Stimulated activated CD4-positive, alpha-beta T cell treated with anti-CD3 and anti-CD28 coated beads, TNF-alpha, amount 100 ng/mL, for 1 hour (primary cell): ENCODE data around the gene NKG7.
A peak's percentile ranks its signal among the peaks of the same experiment; 100 is the strongest.

Experiments used
- DNase-seq, 3 donors: peaks; one replicate each; pipeline ENCODE4 v3.0.0-alpha.2; 2020; ENCODE audit warnings: low read depth in 3 of 3, low spot score in 1 of 3

Gene NKG7

DNA sequence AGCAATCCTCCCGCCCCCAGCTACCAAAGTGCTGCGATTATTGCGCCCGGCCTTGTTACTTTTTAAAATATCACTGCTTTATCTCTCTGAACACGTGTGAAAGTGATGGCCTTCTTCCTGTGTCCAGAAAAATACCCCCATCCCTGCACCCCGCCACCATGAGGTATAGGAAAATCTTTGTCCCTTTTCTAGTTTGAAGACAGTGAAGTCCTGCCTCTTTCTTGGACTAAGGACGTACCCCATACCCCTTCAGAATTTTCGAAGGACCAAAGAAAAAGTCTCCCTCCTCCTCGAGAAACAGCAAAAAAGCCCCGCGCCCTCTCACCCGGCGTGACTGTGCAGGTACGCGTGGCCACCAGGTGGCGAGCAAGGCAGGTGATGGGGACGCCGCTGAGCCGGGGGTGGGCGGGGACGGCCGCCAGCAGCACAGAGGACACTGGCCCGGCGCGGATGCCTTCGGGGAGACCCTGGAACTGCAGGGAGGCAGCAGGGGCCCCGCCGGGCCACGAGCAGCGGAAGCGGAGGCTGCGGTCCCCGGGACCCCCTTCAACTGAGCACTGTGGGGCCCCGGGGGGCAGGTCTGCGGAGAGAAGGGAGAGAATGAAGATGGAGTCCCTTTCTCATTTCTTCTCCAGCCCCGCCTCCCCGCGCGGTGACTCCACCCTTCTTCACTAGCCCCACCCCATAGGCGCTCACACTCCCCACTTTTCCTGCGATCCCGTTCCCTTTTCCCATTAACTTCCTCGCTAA, 33.7 kb downstream of the NKG7 start:
- DNase-seq, result peak; percentile 53 to 82 (median 65)

GRCh38 chr19:51337861-51338562, 34.4 kb downstream of the NKG7 start:
- DNase-seq, result no peak

- DNase-seq, result no peak
These were observed 35.2 kb downstream of the NKG7 start for GRCh38 chr19:51337141-51337860.

- DNase-seq, result no peak
These were observed 38.5 kb downstream of the NKG7 start for GRCh38 chr19:51333836-51334460.

DNA sequence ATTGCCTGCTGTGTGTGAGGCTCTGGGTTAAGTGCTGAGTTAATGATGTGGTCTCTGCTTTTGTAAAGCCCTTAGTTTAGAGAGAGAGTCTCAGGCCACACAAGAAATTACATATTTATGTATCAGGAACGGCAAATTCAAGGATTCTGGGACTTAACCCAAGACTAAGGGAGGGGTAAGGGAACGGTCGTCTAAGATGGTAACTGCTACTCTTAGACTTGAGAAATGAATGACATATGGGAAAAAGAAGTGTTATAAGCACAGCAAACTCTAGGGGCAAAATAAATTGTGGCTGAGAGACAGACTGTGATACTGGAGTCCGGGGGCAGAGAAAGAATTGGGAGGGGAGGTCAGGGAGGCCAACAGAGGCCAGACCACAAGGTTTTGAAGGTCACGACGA, 40.7 kb downstream of the NKG7 start:
- DNase-seq, result no peak

GRCh38 chr19:51331193-51331592, 41.3 kb downstream of the NKG7 start:
- no peak for DNase-seq

GRCh38 chr19:51330366-51330765, 42.1 kb downstream of the NKG7 start:
- no peak for DNase-seq

DNA sequence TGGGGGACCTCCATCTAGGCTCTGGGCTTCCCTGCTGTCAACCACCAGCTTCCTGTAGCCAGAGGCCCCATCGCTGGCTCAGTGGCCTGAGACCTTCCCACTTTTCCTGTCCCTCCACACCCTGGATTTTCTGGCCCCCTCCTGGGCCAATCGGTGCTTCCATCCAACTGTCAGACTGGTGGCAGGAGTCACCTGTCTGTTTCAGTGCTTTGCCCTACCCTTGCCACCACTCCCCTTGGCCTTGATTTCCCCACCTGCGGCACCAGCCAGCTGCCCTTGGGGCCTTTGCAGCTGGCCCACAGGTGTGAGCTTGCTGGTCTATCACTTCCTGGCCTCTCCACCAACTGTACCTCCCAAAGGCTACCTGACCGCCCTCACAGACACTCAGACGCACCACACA, 43.0 kb downstream of the NKG7 start:
- DNase-seq, result no peak

DNA sequence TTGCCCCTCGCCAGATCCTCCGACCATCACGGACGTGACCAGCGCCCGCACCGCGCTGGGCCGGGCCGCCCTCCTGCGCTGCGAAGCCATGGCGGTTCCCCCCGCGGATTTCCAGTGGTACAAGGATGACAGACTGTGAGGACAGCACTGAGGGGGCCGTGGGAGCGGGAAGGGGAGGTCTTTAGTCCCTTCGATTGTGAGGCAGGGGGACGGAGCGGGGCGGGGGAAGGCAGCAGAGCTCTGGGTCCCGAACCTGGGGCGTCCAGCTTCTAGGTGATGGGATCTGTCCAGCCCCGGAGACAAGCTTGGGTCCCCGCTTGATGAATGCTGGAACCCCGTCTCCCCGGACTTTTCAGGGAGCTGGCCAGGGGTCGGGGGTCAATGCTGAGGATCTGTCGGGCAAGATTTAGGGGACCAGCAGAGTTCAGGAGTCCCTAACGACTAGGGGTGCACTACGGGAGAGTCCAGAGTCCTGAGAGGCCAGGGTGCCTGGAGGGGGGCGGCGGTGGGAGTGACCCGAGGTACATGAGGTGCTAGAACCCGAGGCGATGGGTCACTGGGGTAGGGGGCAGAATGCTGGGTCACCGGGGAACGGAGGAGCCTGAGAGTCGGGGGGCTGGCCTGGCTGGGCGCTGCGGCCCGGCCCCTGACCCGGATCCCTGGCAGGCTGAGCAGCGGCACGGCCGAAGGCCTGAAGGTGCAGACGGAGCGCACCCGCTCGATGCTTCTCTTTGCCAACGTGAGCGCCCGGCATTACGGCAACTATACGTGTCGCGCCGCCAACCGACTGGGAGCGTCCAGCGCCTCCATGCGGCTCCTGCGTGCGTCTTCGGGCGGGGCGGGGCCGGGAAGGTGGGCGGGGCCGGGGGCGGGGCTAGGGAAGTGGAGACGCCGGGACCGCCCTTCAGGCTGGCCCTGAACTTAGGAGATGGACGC, 45.1 kb downstream of the NKG7 start:
- peak in 1 of 3 donors; percentile 37 for DNase-seq

DNA sequence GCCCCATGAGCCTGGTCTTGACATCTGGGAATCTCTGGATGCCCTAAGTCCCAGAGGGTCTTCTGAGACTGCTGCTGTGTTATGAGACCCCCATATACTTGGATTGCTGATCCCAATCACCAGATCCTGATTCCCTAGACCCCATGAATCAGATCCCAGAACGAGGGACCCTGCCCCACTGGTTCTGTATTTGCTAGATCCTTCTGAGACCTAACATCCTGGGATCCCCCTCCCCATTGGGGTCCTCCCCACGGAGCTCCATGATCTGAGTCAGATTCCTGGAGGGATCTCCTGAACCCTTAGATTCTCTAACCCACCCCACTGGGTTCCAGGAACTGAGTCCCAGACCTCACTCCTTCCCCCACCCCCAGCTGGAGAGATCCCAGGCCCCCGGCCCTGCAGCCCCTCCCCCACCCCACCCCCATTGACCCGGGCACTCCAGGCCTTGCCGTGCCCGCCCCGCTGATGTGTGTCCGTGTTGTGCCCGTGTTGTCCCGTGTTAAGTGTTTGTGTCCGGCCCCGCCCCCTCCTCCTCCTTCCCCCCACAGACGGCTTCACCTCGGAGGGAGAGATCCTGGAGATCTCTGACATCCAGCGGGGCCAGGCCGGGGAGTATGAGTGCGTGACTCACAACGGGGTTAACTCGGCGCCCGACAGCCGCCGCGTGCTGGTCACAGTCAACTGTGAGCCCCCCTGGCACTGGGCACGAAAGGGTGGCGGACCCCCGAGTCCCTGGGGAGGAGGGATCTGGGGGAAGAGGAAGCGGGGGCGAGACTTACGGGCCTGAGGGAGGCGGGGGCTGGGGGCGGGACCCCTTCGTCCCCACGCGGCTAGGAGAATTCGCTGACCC, 46.0 kb downstream of the NKG7 start:
- DNase-seq, result no peak

GRCh38 chr19:51325161-51325976, 47.1 kb downstream of the NKG7 start:
- no peak for DNase-seq

- DNase-seq, result no peak
These were observed 48.3 kb downstream of the NKG7 start for GRCh38 chr19:51324167-51324481.

DNA sequence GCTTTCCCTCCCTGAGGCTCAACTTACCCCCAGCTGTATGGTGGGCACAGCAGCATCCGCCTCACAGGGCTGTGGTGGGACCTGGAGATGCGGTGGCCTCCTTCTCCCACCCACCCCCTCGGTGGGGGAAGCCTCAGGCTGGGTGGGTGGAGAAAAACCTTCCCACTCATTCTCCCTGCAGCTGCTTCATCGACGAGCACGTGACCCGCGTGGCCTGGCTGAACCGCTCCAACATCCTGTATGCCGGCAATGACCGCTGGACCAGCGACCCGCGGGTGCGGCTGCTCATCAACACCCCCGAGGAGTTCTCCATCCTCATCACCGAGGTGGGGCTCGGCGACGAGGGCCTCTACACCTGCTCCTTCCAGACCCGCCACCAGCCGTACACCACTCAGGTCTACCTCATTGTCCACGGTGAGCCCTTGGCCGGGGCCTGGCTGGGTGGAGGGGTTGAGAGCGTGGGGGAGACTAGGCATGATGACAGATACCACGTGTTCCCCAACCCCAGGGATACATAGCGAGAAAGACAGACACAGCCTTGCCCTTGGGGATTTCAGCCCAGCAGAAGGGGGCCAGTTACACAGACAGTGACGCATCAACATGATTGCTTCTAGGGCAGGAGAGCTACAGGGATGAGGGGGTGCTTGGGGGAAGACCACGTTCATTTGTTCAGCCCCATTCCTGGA, 48.8 kb downstream of the NKG7 start:
- DNase-seq, result no peak

- DNase-seq, result no peak
These were observed 50.7 kb downstream of the NKG7 start for GRCh38 chr19:51321799-51322198.
